ENCODE results near the gene SLC26A6. TPM values are rescaled to one million over a fixed set of nuclear protein-coding genes. Genes with fewer than 3 reads are reported as not detected.

Gene SLC26A6
- total RNA-seq, 1 experiment from 2014 or later, result 55.1 TPM

DNA sequence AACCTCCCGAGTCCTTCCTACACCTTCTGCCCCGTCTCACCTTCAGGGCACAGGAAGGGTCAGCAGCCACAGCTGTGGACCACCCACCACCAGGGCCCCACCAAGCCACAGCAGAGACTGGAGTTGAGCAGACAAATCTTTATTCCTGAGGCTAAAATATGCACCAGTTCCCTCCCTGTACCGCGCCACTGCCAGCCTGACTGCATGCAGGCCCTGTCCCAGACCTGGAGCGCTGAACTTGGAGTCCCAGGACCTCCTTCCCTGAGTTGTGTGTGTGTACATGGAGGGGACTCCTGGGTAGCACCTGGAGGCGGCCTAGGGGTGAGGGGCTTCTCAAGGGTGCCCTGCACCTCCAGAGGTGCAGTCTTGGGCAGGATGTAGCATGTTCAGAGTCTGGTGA lies 9.7 kb downstream of the SLC26A6 start:
- TF ChIP-seq FOSL1 (IDR thresholded peaks at IDR 0.05; ENCODE audit: low read depth) (no peak), SIN3A (IDR thresholded peaks at IDR 0.05; ENCODE audit: low read depth) (no peak), POLR2AphosphoS5 (IDR thresholded peaks at IDR 0.05; ENCODE audit: low read depth, low read length) (no peak), CEBPB (IDR thresholded peaks at IDR 0.05; ENCODE audit: low read depth) (no peak), ZFX (IDR thresholded peaks at IDR 0.05) (no peak)
- TF ChIP-seq, protein P1, sequence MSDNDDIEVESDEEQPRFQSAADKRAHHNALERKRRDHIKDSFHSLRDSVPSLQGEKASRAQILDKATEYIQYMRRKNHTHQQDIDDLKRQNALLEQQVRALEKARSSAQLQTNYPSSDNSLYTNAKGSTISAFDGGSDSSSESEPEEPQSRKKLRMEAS (IDR thresholded peaks at IDR 0.05), result no peak
- no peak overlapping the region for H2AFZ ChIP-seq (ENCODE audit: low read depth, low read length, poor library complexity, severe bottlenecking)
- RAD21 ChIA-PET (ENCODE audit: low non-redundant PET in 1 of 2, low total read pairs in 2 of 2, uncharacterized antibody in 2 of 2, unreplicated experiment in 2 of 2), result no interaction called here
- intact Hi-C loops (cut with micrococcal nuclease), result no loop called here
- POLR2A ChIA-PET, result no interaction called here
- no peaks in the 10 kb centered on the region for H3K9me2 ChIP-seq (ENCODE audit: insufficient read depth)
- CTCF ChIA-PET, result interaction anchor here (1.4 kb wide), 1 partner anchor 10 kb away, joined by 3 read pairs; the partner anchor contains the start of gene SLC26A6
- no peaks in the 10 kb centered on the region for H3K9me3 ChIP-seq (ENCODE audit: control insufficient read depth in 1 of 2, insufficient read depth in 1 of 2, low read depth in 1 of 2, low read length in 2 of 2)
- no peak overlapping the region for H3K27ac ChIP-seq (ENCODE audit: low read depth, low read length)
- no peaks in the 10 kb centered on the region for H3K79me2 ChIP-seq (ENCODE audit: insufficient read depth, low read length)
- H3K9ac ChIP-seq (ENCODE audit: low read length), result no peak overlapping the region
- H3K4me1 ChIP-seq (ENCODE audit: control insufficient read depth in 1 of 2, insufficient read depth in 2 of 2, low read length in 2 of 2), result no peaks in the 10 kb centered on the region
- no peak for DNase-seq (ENCODE audit: low read depth, low spot score)
- H4K20me1 ChIP-seq (ENCODE audit: insufficient read depth), result no peaks in the 10 kb centered on the region
- no peak overlapping the region for H3K4me2 ChIP-seq (ENCODE audit: low read length)
- no peak overlapping the region for H3K4me3 ChIP-seq (replicated peaks in 1 of 2; ENCODE audit: low read depth in 1 of 2, low read length in 2 of 2)
- H3K27me3 ChIP-seq (ENCODE audit: insufficient read depth, low read length), result no peaks in the 10 kb centered on the region
- ATAC-seq, result no peak
- BruUV-seq (replicated peaks), result no TSS peak
- peaks cover 13 to 19% of the 10 kb centered on the region in 2 experiments; a peak in 3 of 4 replicates for H3K36me3 ChIP-seq (ENCODE audit: control insufficient read depth in 1 of 2, insufficient read depth in 2 of 2, low read length in 2 of 2)

DNA sequence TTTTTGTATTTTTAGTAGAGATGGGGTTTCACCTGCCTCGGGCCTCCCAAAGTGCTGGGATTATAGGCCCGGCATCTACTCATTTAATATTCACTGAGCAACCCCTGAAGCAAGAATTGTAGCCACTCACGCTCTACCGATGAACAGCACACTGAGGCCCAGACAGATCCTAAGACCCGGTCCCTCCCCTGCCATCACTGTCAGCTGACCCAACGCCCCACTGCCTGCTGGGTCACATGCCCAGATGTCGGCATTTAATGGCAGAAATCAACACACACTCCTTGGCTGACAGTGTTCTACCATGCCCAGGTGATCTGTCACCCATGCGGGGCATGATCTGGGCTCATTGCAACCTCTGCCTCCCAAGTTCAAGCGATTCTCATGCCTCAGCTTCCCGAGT lies 10.5 kb downstream of the SLC26A6 start:
- no peak overlapping the region for H3K9ac ChIP-seq (ENCODE audit: low read length)

More for the DNA sequence above, 10.5 kb downstream of the SLC26A6 start:
- Histone ChIP-seq H3K79me2 (ENCODE audit: insufficient read depth, low read length) (no peaks in the 10 kb centered on the region), H3K4me1 (ENCODE audit: control insufficient read depth in 1 of 2, insufficient read depth in 2 of 2, low read length in 2 of 2) (no peaks in the 10 kb centered on the region), H3K36me3 (ENCODE audit: control insufficient read depth in 1 of 2, insufficient read depth in 2 of 2, low read length in 2 of 2) (peaks cover 13 to 14% of the 10 kb centered on the region in 2 experiments; a peak in 3 of 4 replicates), H4K20me1 (ENCODE audit: insufficient read depth) (no peaks in the 10 kb centered on the region), H2AFZ (ENCODE audit: low read depth, low read length, poor library complexity, severe bottlenecking) (no peak overlapping the region), H3K9me3 (ENCODE audit: control insufficient read depth in 1 of 2, insufficient read depth in 1 of 2, low read depth in 1 of 2, low read length in 2 of 2) (no peaks in the 10 kb centered on the region), H3K27me3 (ENCODE audit: insufficient read depth, low read length) (no peaks in the 10 kb centered on the region), H3K4me3 (replicated peaks in 1 of 2; ENCODE audit: low read depth in 1 of 2, low read length in 2 of 2) (no peak overlapping the region), H3K4me2 (ENCODE audit: low read length) (no peak overlapping the region), H3K27ac (ENCODE audit: low read depth, low read length) (no peak overlapping the region), H3K9me2 (ENCODE audit: insufficient read depth) (no peaks in the 10 kb centered on the region)
- intact Hi-C loops (cut with micrococcal nuclease), result no loop called here
- TF ChIP-seq, protein P2, sequence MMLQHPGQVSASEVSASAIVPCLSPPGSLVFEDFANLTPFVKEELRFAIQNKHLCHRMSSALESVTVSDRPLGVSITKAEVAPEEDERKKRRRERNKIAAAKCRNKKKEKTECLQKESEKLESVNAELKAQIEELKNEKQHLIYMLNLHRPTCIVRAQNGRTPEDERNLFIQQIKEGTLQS (IDR thresholded peaks at IDR 0.05), result no peak
- TF ChIP-seq, protein P3, sequence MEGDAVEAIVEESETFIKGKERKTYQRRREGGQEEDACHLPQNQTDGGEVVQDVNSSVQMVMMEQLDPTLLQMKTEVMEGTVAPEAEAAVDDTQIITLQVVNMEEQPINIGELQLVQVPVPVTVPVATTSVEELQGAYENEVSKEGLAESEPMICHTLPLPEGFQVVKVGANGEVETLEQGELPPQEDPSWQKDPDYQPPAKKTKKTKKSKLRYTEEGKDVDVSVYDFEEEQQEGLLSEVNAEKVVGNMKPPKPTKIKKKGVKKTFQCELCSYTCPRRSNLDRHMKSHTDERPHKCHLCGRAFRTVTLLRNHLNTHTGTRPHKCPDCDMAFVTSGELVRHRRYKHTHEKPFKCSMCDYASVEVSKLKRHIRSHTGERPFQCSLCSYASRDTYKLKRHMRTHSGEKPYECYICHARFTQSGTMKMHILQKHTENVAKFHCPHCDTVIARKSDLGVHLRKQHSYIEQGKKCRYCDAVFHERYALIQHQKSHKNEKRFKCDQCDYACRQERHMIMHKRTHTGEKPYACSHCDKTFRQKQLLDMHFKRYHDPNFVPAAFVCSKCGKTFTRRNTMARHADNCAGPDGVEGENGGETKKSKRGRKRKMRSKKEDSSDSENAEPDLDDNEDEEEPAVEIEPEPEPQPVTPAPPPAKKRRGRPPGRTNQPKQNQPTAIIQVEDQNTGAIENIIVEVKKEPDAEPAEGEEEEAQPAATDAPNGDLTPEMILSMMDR (IDR thresholded peaks at IDR 0.05 in 2 of 3, conservative IDR thresholded peaks at IDR 0.05 in 1 of 3; ENCODE audit: borderline replicate concordance in 1 of 3, insufficient read depth in 1 of 3, low read depth in 2 of 3, low read length in 2 of 3), result no peak
- TF ChIP-seq, protein P4, sequence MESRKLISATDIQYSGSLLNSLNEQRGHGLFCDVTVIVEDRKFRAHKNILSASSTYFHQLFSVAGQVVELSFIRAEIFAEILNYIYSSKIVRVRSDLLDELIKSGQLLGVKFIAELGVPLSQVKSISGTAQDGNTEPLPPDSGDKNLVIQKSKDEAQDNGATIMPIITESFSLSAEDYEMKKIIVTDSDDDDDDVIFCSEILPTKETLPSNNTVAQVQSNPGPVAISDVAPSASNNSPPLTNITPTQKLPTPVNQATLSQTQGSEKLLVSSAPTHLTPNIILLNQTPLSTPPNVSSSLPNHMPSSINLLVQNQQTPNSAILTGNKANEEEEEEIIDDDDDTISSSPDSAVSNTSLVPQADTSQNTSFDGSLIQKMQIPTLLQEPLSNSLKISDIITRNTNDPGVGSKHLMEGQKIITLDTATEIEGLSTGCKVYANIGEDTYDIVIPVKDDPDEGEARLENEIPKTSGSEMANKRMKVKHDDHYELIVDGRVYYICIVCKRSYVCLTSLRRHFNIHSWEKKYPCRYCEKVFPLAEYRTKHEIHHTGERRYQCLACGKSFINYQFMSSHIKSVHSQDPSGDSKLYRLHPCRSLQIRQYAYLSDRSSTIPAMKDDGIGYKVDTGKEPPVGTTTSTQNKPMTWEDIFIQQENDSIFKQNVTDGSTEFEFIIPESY (IDR thresholded peaks at IDR 0.05; ENCODE audit: extremely low read depth, insufficient replicate concordance, low read length), result no peak
- no peak for TF ChIP-seq CBX3 (IDR thresholded peaks at IDR 0.05; ENCODE audit: low read depth)
- RAD21 ChIA-PET (ENCODE audit: low non-redundant PET in 1 of 2, low total read pairs in 2 of 2, uncharacterized antibody in 2 of 2, unreplicated experiment in 2 of 2), result no interaction called here
- no TSS peak for BruUV-seq (replicated peaks)
- POLR2A ChIA-PET, result interaction anchor here (0.8 kb wide), 1 partner anchor 38 kb away, joined by 3 read pairs; the partner anchor contains the start of gene CELSR3
- ATAC-seq (no peak), DNase-seq (ENCODE audit: low read depth, low spot score) (no peak)
- CTCF ChIA-PET, result no interaction called here
